M059J (cell line): Measurements from ENCODE around the gene CCNK. TPM values are rescaled to one million over a fixed set of nuclear protein-coding genes. Genes with fewer than 3 reads are reported as not detected.
A peak's percentile ranks its signal among the peaks of the same experiment; 100 is the strongest.

Experiments used
- DNase-seq: peaks from one replicate; pipeline ENCODE4 v3.0.0-alpha.2; 2012; ENCODE audit warnings: low read depth
- total RNA-seq: library from RNA; depleted of rRNA; stranded (reverse); fragments of >200 nt; shearing (Covaris generic); gene quantifications from 2 replicates; pipeline ENCODE4 v1.2.3, GENCODE V29; 2014

CCNK gene
- total RNA-seq, 1 experiment from 2014 or later = 12.2 TPM

- no peak for DNase-seq
Measured at GRCh38 chr14:99507860-99508640, 26.8 kb downstream of the CCNK start.

GRCh38 chr14:99508896-99509629 lies 27.9 kb downstream of the CCNK start:
- no peak for DNase-seq

- no peak for DNase-seq
Measured at GRCh38 chr14:99509871-99510555, 28.8 kb downstream of the CCNK start.

GRCh38 chr14:99510556-99511139 lies 29.4 kb downstream of the CCNK start:
- no peak for DNase-seq

- DNase-seq = no peak
Measured at GRCh38 chr14:99511421-99512109, 30.4 kb downstream of the CCNK start.

GRCh38 chr14:99512110-99512449 lies 30.9 kb downstream of the CCNK start:
- DNase-seq = no peak

- no peak for DNase-seq
Measured at GRCh38 chr14:99512571-99513182, 31.5 kb downstream of the CCNK start.

- no peak for DNase-seq
Measured at GRCh38 chr14:99513183-99513694, 32.0 kb downstream of the CCNK start.

- peak; percentile 33 for DNase-seq
Measured at GRCh38 chr14:99513946-99514551, 32.8 kb downstream of the CCNK start.

GRCh38 chr14:99514552-99515300 lies 33.5 kb downstream of the CCNK start:
- DNase-seq = no peak

GRCh38 chr14:99515301-99516155 lies 34.3 kb downstream of the CCNK start:
- no peak for DNase-seq

- no peak for DNase-seq
Measured at GRCh38 chr14:99516156-99516870, 35.1 kb downstream of the CCNK start.

GRCh38 chr14:99516871-99517642 lies 35.8 kb downstream of the CCNK start:
- no peak for DNase-seq

- DNase-seq = no peak
Measured at GRCh38 chr14:99517643-99518381, 36.6 kb downstream of the CCNK start.

GRCh38 chr14:99518441-99519346 lies 37.5 kb downstream of the CCNK start:
- DNase-seq = peak; percentile 53
